ENCODE measurements around the gene NR0B2.
"Not testable (repeated sequence)": the region's sequence is repeated elsewhere in the genome, so short reads cannot be mapped to it uniquely, and the experiment has no call there.

The NR0B2 gene

GRCh38 chr1:26913754-26914619 lies at the start of gene NR0B2:
Gene NR0B2, minus strand, starts transcription at chr1:26913975. Its CDS starts 35 bp downstream, at chr1:26913940.
- no peak for DNase-seq

- no peak for DNase-seq
These were observed 48.1 kb upstream of the NR0B2 start for GRCh38 chr1:26961826-26962225.

GRCh38 chr1:26960625-26960966 lies 46.8 kb upstream of the NR0B2 start:
- DNase-seq = no peak

GRCh38 chr1:26959722-26960624 lies 46.2 kb upstream of the NR0B2 start, which contains the start of gene KDF1:
Gene KDF1, minus strand, starts transcription at chr1:26960468. Its CDS starts 8,088 bp downstream, at chr1:26952380.
- peak; percentile 35 for DNase-seq

GRCh38 chr1:26959270-26959669 lies 45.5 kb upstream of the NR0B2 start:
- no peak for DNase-seq

- DNase-seq = no peak
These were observed 43.5 kb upstream of the NR0B2 start for GRCh38 chr1:26957306-26957705.

- DNase-seq = no peak
These were observed 42.5 kb upstream of the NR0B2 start for GRCh38 chr1:26956321-26956720.

- no peak for DNase-seq
These were observed 39.6 kb upstream of the NR0B2 start for GRCh38 chr1:26953374-26953773.

- no peak for DNase-seq
These were observed 38.2 kb upstream of the NR0B2 start for GRCh38 chr1:26951821-26952497.

GRCh38 chr1:26951216-26951615 lies 37.4 kb upstream of the NR0B2 start:
- no peak for DNase-seq

GRCh38 chr1:26950602-26951001 lies 36.8 kb upstream of the NR0B2 start:
- no peak for DNase-seq

- DNase-seq = no peak
These were observed 36.1 kb upstream of the NR0B2 start for GRCh38 chr1:26949926-26950319.

GRCh38 chr1:26949266-26949925 lies 35.6 kb upstream of the NR0B2 start:
- DNase-seq = no peak

- DNase-seq = not testable (repeated sequence)
These were observed 34.9 kb upstream of the NR0B2 start for GRCh38 chr1:26948725-26949057.

GRCh38 chr1:26946270-26946669 lies 32.5 kb upstream of the NR0B2 start:
- DNase-seq = no peak

- DNase-seq = no peak
These were observed 32.0 kb upstream of the NR0B2 start for GRCh38 chr1:26945728-26946127.

- no peak for DNase-seq
These were observed 31.4 kb upstream of the NR0B2 start for GRCh38 chr1:26945138-26945537.

GRCh38 chr1:26942656-26943055 lies 28.9 kb upstream of the NR0B2 start:
- no peak for DNase-seq

- no peak for DNase-seq
These were observed 27.5 kb upstream of the NR0B2 start for GRCh38 chr1:26941311-26941710.

GRCh38 chr1:26938659-26939025 lies 24.9 kb upstream of the NR0B2 start:
- DNase-seq = no peak

- DNase-seq = no peak
These were observed 24.4 kb upstream of the NR0B2 start for GRCh38 chr1:26938004-26938658.

- no peak for DNase-seq
These were observed 23.0 kb upstream of the NR0B2 start for GRCh38 chr1:26936823-26937222.

Measured in stimulated activated CD4-positive, alpha-beta T cell treated with anti-CD3 and anti-CD28 coated beads, Interleukin-12 subunit alpha, Interleukin-12 subunit beta, amount 100 ng/mL, for 4 hours (primary cell).